Fibroblast of skin of left quadriceps (primary cell): ENCODE data around the gene GREB1.

Experiments used
- DNase-seq, 2 experiments: peaks; one replicate each; pipeline ENCODE4 v3.0.0-alpha.2; 2013; ENCODE audit warnings: low read depth in 2 of 2

Gene GREB1

DNA sequence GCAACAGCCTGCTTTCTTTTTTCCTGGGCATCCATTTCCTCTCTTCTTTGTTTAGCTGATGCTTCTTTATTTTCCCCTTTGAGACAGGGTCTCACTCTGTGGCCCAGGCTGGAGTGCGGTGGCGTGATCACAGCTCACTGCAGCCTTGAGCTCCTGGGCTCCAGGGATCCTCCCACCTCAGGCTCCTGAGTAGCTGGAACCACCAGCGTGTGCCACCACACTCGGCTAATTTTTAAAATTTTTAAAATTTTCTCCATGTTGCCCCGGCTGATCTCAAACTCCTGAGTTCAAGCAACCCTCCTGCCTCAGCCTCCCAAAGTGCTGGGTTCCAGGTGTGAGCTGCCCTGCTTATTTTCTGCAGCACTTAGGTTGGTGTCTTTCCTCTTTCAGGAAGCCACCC lies 77.4 kb downstream of the GREB1 start:
- no peak for DNase-seq

DNA sequence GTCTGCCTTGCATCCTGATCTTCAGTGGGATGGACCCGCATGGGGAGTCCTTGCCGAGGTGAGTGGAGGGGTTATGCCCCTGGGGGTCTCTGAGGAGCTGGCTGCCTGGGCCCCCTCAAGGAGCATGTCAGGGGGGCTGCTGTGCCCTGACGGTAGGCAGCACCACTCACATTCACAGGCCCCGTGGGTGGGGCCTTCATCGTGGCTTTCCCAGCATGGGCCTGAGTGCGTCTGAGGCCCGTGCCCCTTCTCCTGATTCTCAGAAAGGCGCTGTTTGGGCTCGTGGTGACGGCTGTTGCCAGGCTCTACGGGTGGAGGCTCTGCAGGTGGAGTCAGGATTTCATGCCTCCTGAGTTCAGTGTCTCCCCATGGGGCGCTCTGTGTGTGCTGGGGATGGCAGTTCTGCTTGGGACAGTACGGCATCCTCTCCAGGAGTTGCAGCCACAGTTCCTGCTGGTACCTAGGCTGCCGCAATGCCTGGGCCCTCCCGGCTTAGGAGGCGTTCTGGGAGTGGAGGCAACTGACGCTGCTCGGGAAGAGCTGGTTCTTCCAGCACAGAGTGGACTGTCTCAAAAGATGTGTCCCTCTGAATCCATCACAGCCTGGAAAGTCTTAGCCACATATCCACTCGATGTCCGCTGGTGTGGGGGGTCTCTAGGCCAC lies 78.8 kb downstream of the GREB1 start:
- DNase-seq = no peak

DNA sequence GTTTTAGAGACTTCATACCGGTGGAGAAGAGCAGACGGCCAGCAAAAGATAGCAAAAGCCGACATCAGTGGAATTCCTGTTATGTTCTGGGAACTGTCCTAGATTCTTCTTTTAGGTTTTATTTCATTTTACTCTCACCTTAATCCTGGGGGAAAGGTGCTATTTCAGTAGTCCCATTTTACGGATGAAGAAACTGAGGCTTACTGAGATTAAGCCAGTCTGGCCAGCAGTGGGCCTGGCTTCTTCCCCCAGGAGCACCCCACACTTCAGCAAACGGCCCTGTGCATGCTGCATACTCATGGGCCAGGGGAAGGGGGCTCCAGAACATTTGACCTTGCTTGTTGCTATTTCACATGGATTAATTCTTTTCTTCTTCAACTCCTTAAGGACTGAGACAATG lies 79.5 kb downstream of the GREB1 start:
- no peak for DNase-seq

DNA sequence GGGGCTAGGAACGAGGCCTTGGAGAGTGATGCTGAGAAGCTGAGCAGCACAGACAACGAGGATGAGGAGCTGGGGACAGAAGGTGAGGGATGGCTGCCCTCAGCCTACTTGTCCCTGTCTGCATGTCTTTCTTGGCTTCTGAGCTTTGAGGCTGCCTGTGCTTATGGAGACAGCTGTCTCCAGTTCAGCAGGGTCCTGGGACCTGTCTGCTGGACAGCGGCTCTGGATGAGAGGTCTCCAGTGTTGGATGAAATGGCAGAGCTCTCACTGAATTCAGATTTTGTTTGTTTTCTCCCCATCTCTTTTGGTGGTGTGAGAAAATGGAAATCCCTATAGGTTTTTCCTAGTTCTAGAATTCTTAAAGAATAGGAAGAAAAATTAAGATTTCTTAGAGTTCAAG lies 81.4 kb downstream of the GREB1 start:
- DNase-seq = no peak

DNA sequence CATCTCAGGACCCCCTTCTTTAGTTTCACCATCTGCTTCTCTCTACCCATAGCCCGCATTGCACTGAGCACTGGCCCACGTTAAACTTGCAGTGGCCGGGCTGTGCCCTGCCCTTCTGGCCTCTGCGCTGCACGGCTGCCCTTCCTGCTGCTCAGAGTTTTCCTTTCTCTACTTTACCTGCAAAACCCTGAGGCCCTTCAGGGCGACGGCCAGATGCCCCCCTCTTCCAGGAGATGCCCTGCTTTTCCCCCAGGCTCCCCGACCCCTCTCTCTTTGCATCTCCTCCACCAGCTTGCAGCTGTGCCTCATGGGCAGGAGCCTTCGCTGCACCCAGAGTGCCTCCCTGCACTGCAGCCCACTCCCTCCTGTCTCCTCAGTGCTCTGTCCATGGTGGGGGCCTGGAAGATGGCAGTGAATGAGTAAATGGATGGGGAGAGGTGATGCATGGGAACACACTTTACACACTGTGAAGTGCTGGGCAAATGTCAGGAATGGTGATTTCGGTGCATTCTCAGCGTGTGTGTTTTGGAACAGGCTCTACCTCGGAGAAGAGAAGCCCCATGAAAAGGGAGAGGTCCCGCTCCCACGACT lies 82.3 kb downstream of the GREB1 start:
- no peak for DNase-seq

GRCh38 chr2:11616851-11617415 lies 83.1 kb downstream of the GREB1 start:
- no peak for DNase-seq

GRCh38 chr2:11617527-11617926 lies 83.7 kb downstream of the GREB1 start:
- DNase-seq = no peak

GRCh38 chr2:11617984-11618707 lies 84.3 kb downstream of the GREB1 start:
- DNase-seq = no peak

GRCh38 chr2:11618708-11619062 lies 84.8 kb downstream of the GREB1 start:
- no peak for DNase-seq

- DNase-seq = no peak
Observed at GRCh38 chr2:11621410-11621809, 87.6 kb downstream of the GREB1 start.

- DNase-seq = no peak
Observed at GRCh38 chr2:11622611-11623010, 88.8 kb downstream of the GREB1 start.

DNA sequence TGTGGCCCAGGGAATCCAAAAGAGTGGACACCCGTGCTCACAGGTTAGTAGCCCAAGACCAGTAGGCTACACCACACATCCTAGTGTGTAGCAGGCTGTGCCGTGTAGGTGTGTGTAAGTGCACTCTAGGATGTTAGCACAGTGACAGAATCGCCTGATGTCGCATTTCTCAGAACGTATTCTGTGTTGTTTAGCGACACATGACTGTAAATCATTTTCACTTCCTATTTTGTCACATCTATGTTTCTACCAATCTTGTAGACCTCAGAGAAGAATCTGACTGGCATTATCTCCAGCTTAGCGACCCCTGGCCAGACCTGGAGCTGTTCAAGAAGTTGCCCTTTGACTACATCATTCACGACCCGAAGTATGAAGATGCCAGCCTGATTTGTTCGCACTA lies 91.0 kb downstream of the GREB1 start:
- DNase-seq = no peak

GRCh38 chr2:11625671-11626070 lies 91.8 kb downstream of the GREB1 start:
- DNase-seq = no peak

GRCh38 chr2:11628675-11629074 lies 94.8 kb downstream of the GREB1 start:
- no peak for DNase-seq

DNA sequence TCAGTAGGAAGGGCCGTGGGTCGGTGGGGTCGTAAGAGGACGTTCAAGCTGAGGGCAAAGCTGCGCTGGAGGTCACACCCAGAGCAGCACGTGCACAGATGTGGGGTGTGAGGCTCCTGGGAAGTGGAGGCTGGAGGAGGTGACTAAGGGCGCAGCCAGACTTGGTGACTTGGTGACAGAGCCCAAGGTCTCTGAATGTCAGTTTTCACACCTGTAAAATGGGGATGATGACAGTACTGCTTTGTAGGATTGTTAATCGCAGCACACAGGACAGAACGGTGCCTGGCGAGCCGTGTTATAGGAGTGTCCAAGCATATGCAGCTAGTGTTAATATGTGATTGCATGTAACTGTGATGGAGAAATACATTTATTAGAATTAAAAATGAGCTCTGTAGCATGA lies 95.4 kb downstream of the GREB1 start:
- no peak for DNase-seq

DNA sequence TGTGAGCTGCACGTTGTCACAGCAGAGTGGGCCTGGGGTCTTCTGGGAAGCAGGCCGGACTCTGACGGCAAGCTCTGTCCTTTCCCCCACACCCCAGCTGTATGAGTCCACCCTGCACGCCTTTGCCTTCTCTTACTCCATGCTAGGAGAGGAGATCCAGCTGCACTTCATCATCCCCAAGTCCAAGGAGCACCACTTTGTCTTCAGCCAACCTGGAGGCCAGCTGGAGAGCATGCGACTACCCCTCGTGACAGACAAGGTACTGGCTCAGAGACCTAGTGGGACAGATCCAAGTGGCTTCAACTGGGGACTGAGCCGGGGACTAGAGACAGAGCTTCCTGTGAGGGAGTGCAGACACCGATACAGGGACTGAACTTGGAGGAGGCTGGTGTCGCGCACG lies 96.0 kb downstream of the GREB1 start:
- DNase-seq = no peak

DNA sequence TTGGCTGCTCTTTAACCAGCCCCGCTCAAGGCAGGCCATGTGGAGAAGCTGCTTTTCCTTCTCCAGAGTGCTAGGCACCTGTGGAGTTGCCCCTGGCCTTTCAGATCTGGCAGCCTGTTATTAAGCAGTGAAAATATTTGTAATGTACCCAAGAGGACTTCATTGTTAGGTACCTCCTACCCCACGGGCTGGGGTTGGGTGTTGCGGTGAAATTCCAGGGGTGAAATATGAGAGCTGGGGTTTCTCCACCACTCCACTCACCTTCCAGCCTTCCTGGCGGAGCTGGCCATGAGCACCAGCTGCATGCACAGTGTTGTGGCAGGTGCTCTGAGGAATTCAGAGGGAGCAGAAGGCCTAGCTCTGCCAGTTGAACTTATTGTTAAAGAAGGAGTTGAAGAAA lies 97.0 kb downstream of the GREB1 start:
- DNase-seq = no peak

DNA sequence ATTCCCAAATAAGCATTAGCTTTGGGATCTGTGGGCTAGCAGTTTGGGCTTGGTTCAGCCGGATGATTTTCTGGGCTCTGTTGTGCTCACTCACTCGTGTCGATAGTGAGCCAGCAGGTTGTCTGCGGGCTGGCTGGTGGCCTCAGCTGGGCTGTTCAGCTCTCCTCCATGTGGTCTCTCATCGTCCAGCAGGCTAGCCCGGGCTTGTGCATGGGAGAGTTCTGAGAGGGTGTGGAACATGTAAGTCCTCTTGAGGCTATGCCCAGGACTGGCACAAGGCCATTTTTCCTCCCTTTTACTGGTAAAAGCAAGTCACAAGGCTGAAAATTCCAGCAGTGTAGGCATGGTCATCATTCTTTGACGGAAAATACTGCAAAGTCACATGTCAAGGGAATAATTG lies 97.6 kb downstream of the GREB1 start:
- no peak for DNase-seq

- no peak for DNase-seq
Observed at GRCh38 chr2:11633923-11634478, 100.2 kb downstream of the GREB1 start.

DNA sequence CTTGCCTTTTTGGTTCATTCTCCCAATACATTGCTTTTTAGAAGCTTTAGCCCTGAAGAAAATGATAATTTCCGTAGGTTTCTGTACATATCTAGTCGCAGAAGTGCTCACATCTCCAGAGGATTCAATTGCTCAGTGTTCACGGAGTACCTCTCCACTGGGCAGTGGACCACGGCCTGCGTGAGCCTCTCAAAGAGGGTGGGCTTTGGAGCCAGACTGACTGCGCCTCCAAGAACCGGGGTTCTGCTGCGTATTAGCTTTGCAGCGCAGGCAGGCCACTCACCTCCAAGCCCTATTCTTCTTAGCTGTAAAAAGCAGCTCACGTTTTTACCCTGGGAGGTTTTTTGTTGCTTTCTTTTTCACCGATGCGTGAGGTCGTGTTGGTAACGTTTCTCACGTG lies 100.7 kb downstream of the GREB1 start:
- no peak for DNase-seq

GRCh38 chr2:11635141-11635540 lies 101.3 kb downstream of the GREB1 start:
- no peak for DNase-seq

GRCh38 chr2:11636593-11637295 lies 102.9 kb downstream of the GREB1 start:
- DNase-seq = no peak
